Astrocyte (in vitro differentiated cells and primary cell): Measurements from ENCODE around the gene NISCH.

Source experiments
- CTCF ChIP-seq: IDR thresholded peaks from 2 replicates; pipeline ENCODE4 v1.5.1; 2011; ENCODE audit warnings: low read depth, mild to moderate bottlenecking, inconsistent platforms, low read length, moderate library complexity; ENCODE audit not compliant: insufficient read depth
- EZH2 ChIP-seq: IDR thresholded peaks from 2 replicates; pipeline ENCODE4 v1.6.1; 2012; ENCODE audit warnings: mild to moderate bottlenecking, low read length, inconsistent platforms; ENCODE audit not compliant: insufficient read depth

GRCh38 chr3:52480768-52481715, 25.6 kb downstream of the NISCH start:
- TF ChIP-seq EZH2 (no peak), CTCF (no peak)
